Right lobe of liver (tissue), 4 donors: ENCODE measurements around the gene KLHL11.

Experiments
- POLR2A ChIP-seq: fragments of 450-650 bp; IDR thresholded peaks from one replicate; pipeline ENCODE4 v1.6.1; 2017; ENCODE audit warnings: antibody characterized with exemption, mild to moderate bottlenecking
- TF ChIP-seq, protein P1 (sequence below), 4 donors: fragments of 200-600 bp in 3 of 4; fragments of 450-650 bp in 1 of 4; IDR thresholded peaks; one replicate each; pipeline versions ENCODE4 v1.5.1 to v1.8.0; 2016 to 2022; ENCODE audit warnings: antibody characterized with exemption in 4 of 4, mild to moderate bottlenecking in 2 of 4
- donor health status: DM: no; HTN: no; CAD: no.
- donor health status: DM: no; HTN: no; CAD: no.
- donor health status: DM: no; HTN: yes; CAD: no.

DNA sequence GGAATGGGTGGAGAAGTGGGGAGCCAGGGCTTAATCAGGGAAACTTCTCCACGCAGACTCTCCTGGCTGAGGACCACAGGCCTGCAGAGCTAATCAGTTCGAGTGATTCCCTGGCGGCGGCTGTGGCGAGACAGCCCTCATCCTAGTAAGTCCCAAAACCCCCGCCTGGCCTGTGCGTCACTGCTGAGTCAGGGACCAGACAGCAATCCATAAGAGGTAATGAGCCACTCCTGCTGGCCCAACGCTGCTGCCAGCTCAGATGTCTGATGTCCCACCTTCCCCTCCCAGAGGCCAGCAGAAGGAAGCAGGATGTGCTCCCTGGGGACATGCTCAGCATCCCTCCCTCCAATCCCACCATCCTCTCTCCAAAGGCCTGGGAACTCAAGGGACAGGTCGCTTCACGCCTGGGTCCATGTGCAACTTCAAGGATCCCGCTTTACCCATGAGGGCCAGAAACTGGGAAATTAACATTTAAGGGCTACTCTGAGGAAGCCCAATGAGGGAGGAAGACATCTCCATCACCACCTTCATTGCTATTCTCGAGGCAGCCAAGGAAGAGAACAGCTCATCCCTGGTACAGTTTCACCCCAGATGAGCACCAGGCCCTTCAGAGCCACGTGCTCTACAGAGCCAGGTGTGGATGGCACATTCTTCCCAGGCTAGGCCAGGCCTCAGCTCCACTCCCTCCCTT lies 45.6 kb upstream of the KLHL11 start:
- TF ChIP-seq, protein P1, sequence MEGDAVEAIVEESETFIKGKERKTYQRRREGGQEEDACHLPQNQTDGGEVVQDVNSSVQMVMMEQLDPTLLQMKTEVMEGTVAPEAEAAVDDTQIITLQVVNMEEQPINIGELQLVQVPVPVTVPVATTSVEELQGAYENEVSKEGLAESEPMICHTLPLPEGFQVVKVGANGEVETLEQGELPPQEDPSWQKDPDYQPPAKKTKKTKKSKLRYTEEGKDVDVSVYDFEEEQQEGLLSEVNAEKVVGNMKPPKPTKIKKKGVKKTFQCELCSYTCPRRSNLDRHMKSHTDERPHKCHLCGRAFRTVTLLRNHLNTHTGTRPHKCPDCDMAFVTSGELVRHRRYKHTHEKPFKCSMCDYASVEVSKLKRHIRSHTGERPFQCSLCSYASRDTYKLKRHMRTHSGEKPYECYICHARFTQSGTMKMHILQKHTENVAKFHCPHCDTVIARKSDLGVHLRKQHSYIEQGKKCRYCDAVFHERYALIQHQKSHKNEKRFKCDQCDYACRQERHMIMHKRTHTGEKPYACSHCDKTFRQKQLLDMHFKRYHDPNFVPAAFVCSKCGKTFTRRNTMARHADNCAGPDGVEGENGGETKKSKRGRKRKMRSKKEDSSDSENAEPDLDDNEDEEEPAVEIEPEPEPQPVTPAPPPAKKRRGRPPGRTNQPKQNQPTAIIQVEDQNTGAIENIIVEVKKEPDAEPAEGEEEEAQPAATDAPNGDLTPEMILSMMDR (IDR thresholded peaks at IDR 0.05) = no peak
- TF ChIP-seq POLR2A = no peak
